IPS-18c (cell line): ENCODE results near the gene ALPK3.

Experiments
- H3K4me3 ChIP-seq: 2 replicates; pipeline ENCODE4 v1.7.0; 2013; ENCODE audit warnings: low read depth, mild to moderate bottlenecking, low read length, moderate library complexity; ENCODE audit not compliant: insufficient read depth
- H3K9me3 ChIP-seq: one replicate; pipeline ENCODE4 v1.6.1; 2013; ENCODE audit warnings: mild to moderate bottlenecking, low read length, moderate library complexity; ENCODE audit not compliant: control insufficient read depth, insufficient read depth

Gene ALPK3

GRCh38 chr15:84856731-84857417 lies 39.7 kb downstream of the ALPK3 start:
- no peaks in the 10 kb centered on the region for H3K9me3 ChIP-seq
- H3K4me3 ChIP-seq, result no peak overlapping the region

DNA sequence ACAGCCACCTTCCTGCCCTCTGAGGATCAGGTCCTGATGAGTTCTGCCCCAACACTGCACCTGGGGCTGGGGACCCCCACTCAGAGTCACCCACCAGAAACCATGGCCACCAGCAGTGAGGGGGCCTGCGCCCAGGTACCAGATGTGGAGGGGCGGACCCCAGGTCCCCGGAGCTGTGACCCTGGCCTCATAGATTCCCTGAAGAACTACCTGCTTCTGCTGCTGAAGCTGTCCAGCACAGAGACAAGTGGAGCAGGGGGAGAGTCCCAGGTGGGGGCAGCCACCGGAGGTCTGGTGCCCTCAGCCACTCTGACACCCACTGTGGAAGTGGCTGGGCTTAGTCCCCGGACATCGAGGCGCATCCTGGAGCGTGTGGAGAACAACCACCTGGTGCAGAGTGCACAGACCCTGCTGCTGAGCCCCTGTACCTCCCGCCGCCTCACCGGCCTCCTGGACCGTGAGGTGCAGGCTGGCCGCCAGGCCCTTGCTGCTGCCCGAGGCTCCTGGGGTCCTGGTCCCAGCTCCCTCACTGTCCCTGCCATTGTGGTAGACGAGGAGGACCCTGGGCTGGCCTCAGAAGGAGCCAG lies 40.4 kb downstream of the ALPK3 start:
- Histone ChIP-seq H3K4me3 (no peak overlapping the region), H3K9me3 (no peaks in the 10 kb centered on the region)

- H3K9me3 ChIP-seq, result no peaks in the 10 kb centered on the region
Measured at GRCh38 chr15:84858231-84858630, 41.1 kb downstream of the ALPK3 start.

DNA sequence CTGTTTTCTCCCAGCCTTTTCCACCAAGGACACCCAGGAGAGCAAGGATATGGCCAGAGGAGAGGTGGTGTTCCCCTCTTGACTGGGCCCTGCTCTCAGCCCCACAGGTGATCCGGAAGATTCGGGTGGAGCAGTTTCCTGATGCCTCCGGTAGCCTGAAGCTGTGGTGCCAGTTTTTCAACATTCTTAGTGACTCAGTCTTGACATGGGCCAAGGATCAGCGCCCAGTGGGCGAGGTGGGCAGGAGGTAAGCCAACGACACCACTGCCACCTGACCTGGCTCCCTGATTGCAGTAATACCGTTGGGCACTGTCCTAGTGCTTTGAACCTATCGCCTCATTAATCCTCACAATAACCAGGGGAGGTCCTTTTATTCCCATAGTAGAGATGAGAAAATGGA lies 42.0 kb downstream of the ALPK3 start:
- no peak overlapping the region for H3K4me3 ChIP-seq
- no peaks in the 10 kb centered on the region for H3K9me3 ChIP-seq

More at GRCh38 chr15:84858231-84858630, 41.1 kb downstream of the ALPK3 start:
- no peak overlapping the region for H3K4me3 ChIP-seq

DNA sequence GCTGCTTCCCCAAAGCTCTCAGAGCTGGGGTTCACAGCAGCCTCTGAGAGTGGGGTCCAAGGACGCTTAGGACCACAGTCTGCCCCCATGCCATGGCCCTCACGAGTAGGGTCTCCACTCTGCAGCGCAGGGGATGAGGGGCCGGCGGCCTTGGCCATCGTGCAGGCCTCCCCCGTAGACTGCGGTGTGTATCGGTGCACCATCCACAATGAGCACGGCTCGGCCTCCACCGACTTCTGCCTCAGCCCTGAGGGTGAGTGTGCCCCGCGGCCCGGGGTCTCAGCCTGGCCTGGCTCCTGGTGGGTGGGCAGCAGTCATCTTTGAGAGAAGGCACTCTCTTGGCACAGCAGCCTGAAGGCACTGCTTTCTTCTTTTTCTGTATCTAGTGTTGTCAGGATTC lies 42.5 kb downstream of the ALPK3 start:
- Histone ChIP-seq H3K4me3 (no peak overlapping the region), H3K9me3 (no peaks in the 10 kb centered on the region)

DNA sequence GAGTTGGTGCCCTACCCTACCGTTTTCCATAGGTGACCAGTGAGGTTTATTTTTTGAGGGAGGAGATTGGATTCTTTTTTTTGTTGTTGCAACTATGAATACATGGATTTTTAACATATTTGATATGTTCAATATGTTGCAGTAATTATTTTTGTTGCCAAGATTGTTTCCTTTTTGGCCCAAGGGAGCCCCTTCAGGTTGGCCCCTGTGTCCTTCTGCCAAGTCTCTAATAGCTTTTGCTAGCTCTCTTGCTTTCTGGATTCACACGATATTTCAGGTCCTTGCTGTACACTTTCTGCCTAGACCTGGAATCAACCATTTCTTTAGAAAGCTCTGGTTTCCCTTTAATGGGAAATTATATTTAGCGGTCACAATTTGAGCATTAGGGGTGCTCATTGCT lies 44.6 kb downstream of the ALPK3 start:
- no peak overlapping the region for H3K4me3 ChIP-seq
- H3K9me3 ChIP-seq, result no peaks in the 10 kb centered on the region

DNA sequence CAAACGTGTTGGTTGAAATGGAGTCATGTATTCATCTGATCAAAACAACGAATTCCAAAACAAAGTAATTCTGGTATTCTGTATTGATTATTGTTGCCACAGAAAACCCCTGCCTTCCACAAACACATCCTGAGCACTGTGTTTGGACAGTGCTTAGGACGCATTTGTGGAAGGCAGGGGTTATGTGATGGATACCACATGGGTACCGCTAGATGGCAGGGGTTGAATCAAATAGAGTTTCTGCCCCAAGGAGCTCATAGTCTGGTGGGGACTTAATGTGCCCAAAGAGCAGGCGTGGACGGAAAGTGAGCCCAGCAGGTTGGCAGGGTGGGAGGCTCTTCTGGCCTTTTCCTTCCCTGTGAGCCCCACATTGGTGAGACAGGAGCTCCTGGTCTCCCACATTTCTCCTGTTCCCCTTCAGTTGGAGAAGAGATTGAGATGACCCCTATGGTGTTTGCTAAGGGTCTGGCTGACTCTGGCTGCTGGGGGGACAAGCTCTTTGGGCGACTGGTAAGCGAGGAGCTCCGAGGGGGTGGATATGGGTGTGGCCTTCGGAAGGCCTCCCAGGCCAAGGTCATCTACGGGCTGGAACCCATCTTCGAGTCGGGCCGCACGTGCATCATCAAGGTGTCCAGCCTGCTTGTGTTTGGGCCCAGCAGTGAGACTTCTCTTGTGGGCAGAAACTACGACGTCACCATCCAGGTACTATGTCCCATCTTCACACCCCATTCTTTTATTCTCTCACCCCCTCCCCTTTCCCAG lies 45.2 kb downstream of the ALPK3 start:
- Histone ChIP-seq H3K4me3 (no peak overlapping the region), H3K9me3 (no peaks in the 10 kb centered on the region)

DNA sequence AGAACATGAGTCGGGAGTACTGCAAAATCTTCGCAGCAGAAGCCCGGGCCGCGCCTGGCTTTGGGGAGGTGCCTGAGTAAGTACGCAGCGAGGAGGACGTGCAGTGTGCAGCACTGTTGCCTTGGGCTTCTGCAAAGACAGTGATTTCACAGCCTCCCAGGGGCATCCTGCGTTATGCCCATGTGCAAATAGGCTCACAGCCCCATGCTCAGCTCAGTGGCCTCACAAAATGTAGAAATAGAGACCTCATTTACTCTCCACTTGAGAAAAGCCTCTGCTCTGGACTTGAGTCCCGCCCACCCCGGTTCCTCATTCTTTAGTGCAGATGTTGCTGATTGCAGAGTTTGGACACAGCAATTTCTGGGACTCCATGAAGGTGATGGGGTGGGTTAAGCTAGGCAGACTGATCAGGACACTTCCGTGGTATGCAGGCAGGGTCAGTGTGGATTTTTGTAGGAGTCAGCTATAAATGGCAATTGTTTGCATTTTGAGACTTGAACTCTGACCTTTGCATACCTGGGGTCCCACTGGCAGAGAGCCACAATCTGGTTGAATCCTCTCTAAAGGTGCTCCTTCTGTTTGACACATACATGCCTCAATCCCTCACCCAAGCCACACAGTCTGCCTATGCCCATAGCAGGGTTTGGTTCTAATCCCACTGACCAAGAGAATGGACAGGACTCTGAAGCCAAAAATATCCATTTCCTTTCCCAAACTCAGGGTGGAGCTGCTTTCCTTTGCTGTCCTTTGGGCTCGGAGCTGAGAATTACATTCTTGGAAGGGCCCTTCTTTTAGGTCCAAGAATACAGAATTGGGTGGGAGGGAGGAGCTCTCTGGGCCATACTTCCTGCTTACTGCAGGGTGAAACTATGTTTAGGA lies 46.6 kb downstream of the ALPK3 start:
- Histone ChIP-seq H3K4me3 (no peak overlapping the region), H3K9me3 (no peaks in the 10 kb centered on the region)

- Histone ChIP-seq H3K9me3 (no peaks in the 10 kb centered on the region), H3K4me3 (no peak overlapping the region)
Measured at GRCh38 chr15:84864444-84864795, 47.3 kb downstream of the ALPK3 start.

- Histone ChIP-seq H3K4me3 (no peak overlapping the region), H3K9me3 (no peaks in the 10 kb centered on the region)
Measured at GRCh38 chr15:84865074-84865569, 48.0 kb downstream of the ALPK3 start.

DNA sequence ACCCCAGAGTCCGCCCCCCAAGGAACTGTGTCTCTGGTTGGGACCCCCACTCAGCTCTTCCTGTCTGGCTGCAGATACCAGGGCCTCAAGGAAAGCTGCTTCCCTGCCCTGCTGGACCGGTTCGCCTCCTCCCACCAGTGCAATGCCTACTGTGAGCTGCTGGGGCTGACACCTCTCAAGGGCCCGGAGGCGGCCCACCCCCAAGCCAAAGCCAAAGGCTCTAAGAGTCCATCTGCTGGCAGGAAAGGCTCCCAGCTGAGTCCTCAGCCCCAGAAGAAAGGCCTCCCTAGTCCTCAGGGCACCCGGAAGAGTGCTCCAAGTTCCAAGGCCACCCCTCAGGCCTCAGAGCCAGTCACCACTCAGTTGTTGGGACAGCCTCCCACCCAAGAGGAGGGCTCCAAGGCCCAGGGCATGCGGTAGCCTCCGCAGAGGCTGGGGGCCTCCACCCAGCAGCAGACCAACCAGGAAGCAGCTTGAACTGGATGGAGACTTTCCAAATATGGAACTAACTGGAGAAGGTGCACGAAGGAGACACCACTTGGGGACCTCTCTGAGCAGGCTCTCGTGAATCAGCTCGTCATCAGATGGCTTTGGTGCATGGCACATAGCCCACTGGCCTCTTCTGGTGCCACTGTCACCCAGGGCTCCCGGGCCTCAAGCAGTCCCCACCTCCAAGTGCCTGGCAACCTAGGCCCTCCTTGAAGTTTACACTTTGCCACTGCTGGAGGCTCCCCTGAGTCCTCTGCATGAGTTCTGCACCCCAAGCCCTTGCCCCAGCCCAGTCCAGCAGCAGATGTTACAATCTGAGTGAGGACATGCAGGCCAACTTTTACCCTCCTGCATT lies 51.1 kb downstream of the ALPK3 start:
- H3K4me3 ChIP-seq, result no peak overlapping the region
- no peaks in the 10 kb centered on the region for H3K9me3 ChIP-seq

DNA sequence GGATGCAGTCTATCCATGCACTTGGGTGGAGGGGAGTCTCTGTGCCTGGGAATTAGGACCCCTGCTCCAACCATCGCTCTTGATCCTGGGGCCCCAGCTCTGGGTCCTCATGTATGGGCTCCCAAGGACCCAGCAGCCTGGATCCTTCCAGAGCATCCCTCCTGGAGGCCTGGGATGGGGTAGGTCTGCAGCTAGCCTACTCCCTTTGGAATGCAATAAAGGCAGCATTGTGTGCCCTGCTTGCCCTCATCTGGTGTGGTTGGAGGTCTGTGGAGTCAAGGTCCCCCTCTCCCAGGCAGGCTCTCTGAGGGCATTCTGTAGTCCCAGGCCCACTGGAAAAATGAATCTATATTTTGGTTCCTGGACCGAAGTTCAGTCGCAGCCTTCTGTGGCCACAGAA lies 52.4 kb downstream of the ALPK3 start:
- Histone ChIP-seq H3K4me3 (no peak overlapping the region), H3K9me3 (no peaks in the 10 kb centered on the region)

DNA sequence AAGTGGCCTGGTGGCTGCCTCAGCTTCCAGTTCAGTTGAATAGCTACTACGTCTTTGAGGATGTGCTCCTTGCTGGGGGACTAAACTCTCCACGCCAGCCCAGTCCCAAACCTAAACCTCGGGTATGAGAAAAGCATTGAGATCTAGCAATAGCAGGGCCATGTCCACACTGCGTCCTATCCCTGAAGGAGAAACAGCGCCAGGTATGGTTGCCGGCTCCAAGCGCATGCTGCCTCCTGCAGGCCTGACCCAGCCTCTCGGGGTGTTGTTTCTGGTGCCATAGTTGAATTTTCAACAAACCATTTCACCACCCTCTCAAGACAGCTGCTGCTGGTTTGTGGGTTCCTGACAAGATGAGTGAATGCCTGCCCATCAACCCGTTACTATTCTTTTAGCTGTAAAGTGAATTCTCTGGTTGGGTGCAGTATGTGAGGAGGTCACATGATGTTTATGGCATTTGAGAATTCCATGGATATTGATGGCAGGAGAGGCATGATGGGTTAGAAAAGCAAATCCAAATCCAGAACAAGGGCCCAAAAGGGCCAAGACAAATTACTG lies 54.4 kb downstream of the ALPK3 start:
- Histone ChIP-seq H3K9me3 (no peaks in the 10 kb centered on the region), H3K4me3 (no peak overlapping the region)

- no peaks in the 10 kb centered on the region for H3K9me3 ChIP-seq
- H3K4me3 ChIP-seq, result no peak overlapping the region
Measured at GRCh38 chr15:84872009-84872910, 55.1 kb downstream of the ALPK3 start.

GRCh38 chr15:84873997-84874396 lies 56.8 kb downstream of the ALPK3 start:
- no peaks in the 10 kb centered on the region for H3K9me3 ChIP-seq

More at GRCh38 chr15:84873997-84874396, 56.8 kb downstream of the ALPK3 start:
- no peak overlapping the region for H3K4me3 ChIP-seq
